Right lobe of liver (tissue), 6 donors: Measurements from ENCODE around the gene SMPD3. TPM values are rescaled to one million over a fixed set of nuclear protein-coding genes. Genes with fewer than 3 reads are reported as not detected.

Experiments used
- ATAC-seq, 4 donors: fragments of 200-7000 bp; cut with Tn5 transposase; one replicate each; pipeline ENCODE4 v1.9.1; 2020; ENCODE audit warnings: mild to moderate bottlenecking in 4 of 4, moderate library complexity in 4 of 4
- DNase-seq, 3 donors: peaks; one replicate each; pipeline ENCODE4 v3.0.0-alpha.2; 2020
- H3K27ac ChIP-seq, 3 donors: fragments of 200-600 bp; one replicate each; pipeline ENCODE4 v1.8.0; 2022
- H3K27me3 ChIP-seq, 2 donors: fragments of 200-600 bp; one replicate each; pipeline ENCODE4 v1.8.0; 2022
- H3K36me3 ChIP-seq, 4 donors: fragments of 200-600 bp; sonication (generic) in 1 of 4; one replicate each; pipeline versions ENCODE4 v1.5.1 to v1.8.0; 2017 to 2022; ENCODE audit warnings: control low read depth in 1 of 4
- H3K4me1 ChIP-seq, 4 donors: fragments of 200-600 bp; sonication (generic) in 1 of 4; one replicate each; pipeline versions ENCODE4 v1.5.1 to v1.8.0; 2017 to 2022; ENCODE audit warnings: control low read depth in 1 of 4
- H3K4me3 ChIP-seq, 3 donors: fragments of 200-600 bp; one replicate each; pipeline ENCODE4 v1.8.0; 2022
- H3K9me3 ChIP-seq, 4 donors: fragments of 200-600 bp; sonication (generic) in 1 of 4; one replicate each; pipeline versions ENCODE4 v1.5.1 to v1.8.0; 2017 to 2022; ENCODE audit warnings: control low read depth in 1 of 4
- CTCF ChIP-seq, 4 donors: fragments of 200-600 bp in 3 of 4; fragments of 450-650 bp in 1 of 4; IDR thresholded peaks; one replicate each; pipeline versions ENCODE4 v1.5.1 to v1.8.0; 2016 to 2022; ENCODE audit warnings: antibody characterized with exemption in 4 of 4, mild to moderate bottlenecking in 2 of 4
- POLR2A ChIP-seq: fragments of 450-650 bp; IDR thresholded peaks from one replicate; pipeline ENCODE4 v1.6.1; 2017; ENCODE audit warnings: antibody characterized with exemption, mild to moderate bottlenecking
- WGBS: methylation state at CpG from one replicate; pipeline ENCODE4 v1.1.6; 2018; ENCODE audit warnings: low coverage, low lambda C conversion rate; ENCODE audit not compliant: insufficient coverage; ENCODE audit errors: missing lambda C conversion rate; 5-methylcytosine and 5-hydroxymethylcytosine counted together
- intact Hi-C, 2 donors: fragments of 100-400 bp; cut with DNase I; formaldehyde crosslinking; loops; one replicate each; pipeline versions ENCODE4 v1.11.2 to v1.14.1; 2022
- total RNA-seq, 6 experiments: library from RNA; depleted of rRNA in 2 of 6; stranded (reverse); fragments of >200 nt in 2 of 6; fragmentation: NEBNext Ultra II Directional in 3 of 6; extraction: Animal tissue kit (Norgen Biotek cat#: 25700) in 3 of 6; gene quantifications; one replicate each; pipeline versions ENCODE4 v1.1.0 to v1.2.4, GENCODE V29; 2016 to 2023
- donor health status: DM: no; HTN: yes; CAD: no.
- donor health status: DM: no; HTN: no; CAD: no.
- donor health status: DM: no; HTN: no; CAD: no.
- donor health status: DM: no; HTN: yes; CAD: no.
- donor health status: DM: no; HTN: yes; CAD: no.

Gene SMPD3
- total RNA-seq, 6 experiments from 2014 or later, result 0.18 to 27.2 (median 5.0) TPM

- no CpG with 5 or more reads among the region's 6 CpGs for WGBS
- no peak for TF ChIP-seq POLR2A
- TF ChIP-seq CTCF (IDR thresholded peaks at IDR 0.05), result no peak
- no peaks in the 10 kb centered on the region for H3K36me3 ChIP-seq
These were observed 44.5 kb upstream of the SMPD3 start for GRCh38 chr16:68492543-68493411.

GRCh38 chr16:68492151-68492542, 43.8 kb upstream of the SMPD3 start:
- DNase-seq (no peak), ATAC-seq (no peak)
- WGBS, result 71% methylated on average over 4 of the region's 11 CpGs
- no peaks in the 10 kb centered on the region for H3K36me3 ChIP-seq
- no peak overlapping the region for H3K4me3 ChIP-seq
- intact Hi-C loops, result no loop called here
- H3K9me3 ChIP-seq, result no peaks in the 10 kb centered on the region
- H3K27ac ChIP-seq, result no peak overlapping the region
- H3K4me1 ChIP-seq, result peaks cover 0 to 23% (median 0%) of the 10 kb centered on the region in 4 donors
- TF ChIP-seq POLR2A (no peak), CTCF (IDR thresholded peaks at IDR 0.05) (no peak)
- no peaks in the 10 kb centered on the region for H3K27me3 ChIP-seq

More at GRCh38 chr16:68492543-68493411, 44.5 kb upstream of the SMPD3 start:
- DNase-seq (peak in 2 of 3 donors; percentile 59 to 70), ATAC-seq (peak; percentile 44 to 77 (median 66))
- H3K4me1 ChIP-seq, result peaks cover 0 to 20% (median 0%) of the 10 kb centered on the region in 4 donors
- H3K9me3 ChIP-seq, result no peaks in the 10 kb centered on the region
- H3K4me3 ChIP-seq, result no peak overlapping the region
- no peak overlapping the region for H3K27ac ChIP-seq
- H3K27me3 ChIP-seq, result no peaks in the 10 kb centered on the region
- intact Hi-C loops, result no loop called here

- H3K27me3 ChIP-seq, result no peaks in the 10 kb centered on the region
- WGBS, result 90% methylated on average over 2 of the region's 14 CpGs
- intact Hi-C loops, result no loop called here
- H3K27ac ChIP-seq, result no peak overlapping the region
- TF ChIP-seq POLR2A (no peak), CTCF (IDR thresholded peaks at IDR 0.05) (no peak)
- H3K4me3 ChIP-seq, result no peak overlapping the region
- H3K9me3 ChIP-seq, result no peaks in the 10 kb centered on the region
- DNase-seq (no peak), ATAC-seq (no peak)
- H3K4me1 ChIP-seq, result peaks cover 0 to 29% (median 0%) of the 10 kb centered on the region in 4 donors
- no peaks in the 10 kb centered on the region for H3K36me3 ChIP-seq
These were observed 43.3 kb upstream of the SMPD3 start for GRCh38 chr16:68491576-68491950.

GRCh38 chr16:68490829-68491575, 42.7 kb upstream of the SMPD3 start:
- WGBS, result 54% methylated on average over 7 of the region's 13 CpGs
- ATAC-seq (peak in 3 of 4 donors; percentile 6 to 63 (median 32)), DNase-seq (peak in 1 of 3 donors; percentile 29)
- TF ChIP-seq POLR2A (no peak), CTCF (IDR thresholded peaks at IDR 0.05) (no peak)
- Histone ChIP-seq H3K27me3 (no peaks in the 10 kb centered on the region), H3K4me1 (peaks cover 0 to 27% (median 0%) of the 10 kb centered on the region in 4 donors), H3K27ac (no peak overlapping the region), H3K36me3 (no peaks in the 10 kb centered on the region), H3K4me3 (no peak overlapping the region), H3K9me3 (no peaks in the 10 kb centered on the region)
- intact Hi-C loops, result no loop called here
